IPS-18c (cell line): ENCODE data around the gene VRK2.

ENCODE experiments used
- H3K4me3 ChIP-seq: 2 replicates; pipeline ENCODE4 v1.7.0; 2013; ENCODE audit warnings: low read depth, mild to moderate bottlenecking, low read length, moderate library complexity; ENCODE audit not compliant: insufficient read depth
- H3K9me3 ChIP-seq: one replicate; pipeline ENCODE4 v1.6.1; 2013; ENCODE audit warnings: mild to moderate bottlenecking, low read length, moderate library complexity; ENCODE audit not compliant: control insufficient read depth, insufficient read depth

The VRK2 gene

DNA sequence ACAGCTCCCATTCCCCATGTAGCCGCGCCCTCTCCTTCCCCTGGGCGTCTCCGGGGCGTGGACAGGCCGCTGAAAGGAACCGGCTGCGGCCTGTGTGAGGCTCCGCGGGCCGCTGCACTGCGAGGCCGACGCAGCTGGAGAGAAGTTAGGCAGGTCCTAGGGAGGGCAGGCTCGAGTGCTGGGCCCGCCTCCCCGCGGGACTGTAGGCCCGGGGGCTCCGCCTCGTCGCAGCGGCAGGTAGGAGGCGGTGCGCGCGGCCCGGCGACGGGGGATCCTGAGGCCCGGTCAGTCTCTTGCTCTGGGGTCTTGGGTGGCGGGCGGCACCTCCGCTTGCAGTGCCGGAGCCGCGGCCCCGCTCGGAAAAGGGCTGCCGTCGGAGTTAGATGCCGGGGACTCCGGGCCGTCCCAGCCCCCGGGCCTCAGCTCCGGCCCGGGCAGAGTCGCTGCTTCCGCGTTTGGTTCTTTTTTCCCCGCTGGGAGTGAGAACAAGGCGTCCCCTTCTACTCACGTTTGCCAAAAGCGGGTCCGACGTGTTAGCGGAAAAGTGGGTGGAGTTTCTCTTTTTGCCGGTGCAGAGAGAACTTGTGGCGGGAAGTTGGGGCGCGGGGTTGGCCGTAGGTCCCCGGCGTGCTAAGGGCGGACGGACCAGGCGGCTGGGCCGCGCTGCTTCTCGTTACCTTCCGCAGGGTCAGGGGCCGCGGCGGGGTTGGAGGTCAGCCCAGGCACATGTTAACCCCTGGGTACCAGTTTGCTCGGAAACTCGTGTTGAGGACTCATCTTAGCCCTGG, at the start of gene VRK2:
VRK2 (plus strand) TSS at position 222 of the 788 bp plus-strand sequence. CDS start 2,026 bp downstream, outside the sequence.
- H3K9me3 ChIP-seq: no peaks in the 10 kb centered on the region
- peak within 1 kb of the TSS; percentile 72 for H3K4me3 ChIP-seq

DNA sequence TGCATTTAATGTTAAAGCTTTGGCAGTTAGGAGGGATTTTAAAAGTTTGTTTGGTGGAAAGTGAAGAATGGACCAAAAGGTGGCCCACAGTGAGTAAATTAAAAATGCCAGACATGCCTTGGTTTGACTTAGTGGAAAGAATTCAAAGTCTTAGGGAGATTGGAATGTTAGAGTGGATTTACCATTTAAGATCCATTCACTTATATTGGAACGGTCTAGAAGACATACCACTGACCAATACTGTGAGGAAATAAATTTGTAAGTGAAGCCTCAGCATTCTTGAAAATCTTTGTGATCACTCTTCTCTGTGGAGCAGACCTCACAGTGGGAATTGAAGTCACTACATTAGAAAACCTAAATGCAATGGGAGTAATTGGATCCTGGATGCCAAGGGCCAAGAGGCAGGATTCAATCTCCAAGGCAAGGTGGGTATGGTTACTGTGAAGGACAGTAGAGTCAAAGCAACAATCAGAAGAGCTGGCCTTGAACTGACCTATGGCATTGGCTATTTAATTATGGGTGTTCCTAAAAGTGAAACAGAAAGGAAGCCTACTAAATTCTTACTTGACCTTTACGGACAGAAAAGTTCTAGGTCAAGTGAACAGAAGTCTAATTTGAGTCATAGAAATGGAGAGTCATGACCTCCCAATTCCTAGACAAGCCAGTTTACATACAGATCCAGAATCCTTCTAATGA, 40.2 kb upstream of the VRK2 start:
- Histone ChIP-seq H3K9me3 (no peaks in the 10 kb centered on the region), H3K4me3 (no peak overlapping the region)

- H3K9me3 ChIP-seq: no peaks in the 10 kb centered on the region
- H3K4me3 ChIP-seq: no peak overlapping the region
Measured at GRCh38 chr2:58006952-58007284, 39.7 kb upstream of the VRK2 start.

DNA sequence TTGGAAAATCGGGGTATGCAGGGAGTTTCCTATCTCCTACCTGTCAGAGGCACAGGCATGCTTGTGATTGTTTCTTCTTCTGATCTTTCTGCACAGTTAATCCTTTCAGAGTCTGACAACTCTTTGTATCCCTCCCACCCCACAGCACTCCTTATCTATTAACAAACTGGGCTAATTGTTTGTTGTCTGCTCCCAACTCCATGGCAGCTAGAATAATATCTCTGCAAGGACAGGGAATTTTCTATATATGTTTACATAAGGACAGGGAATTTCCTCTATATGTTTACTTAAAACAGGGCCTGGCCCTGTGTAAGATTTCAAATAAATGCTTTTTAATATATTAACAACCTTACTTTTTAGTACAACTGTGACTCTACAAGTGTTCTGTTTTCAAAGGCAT, 36.0 kb upstream of the VRK2 start:
- H3K9me3 ChIP-seq: no peaks in the 10 kb centered on the region

DNA sequence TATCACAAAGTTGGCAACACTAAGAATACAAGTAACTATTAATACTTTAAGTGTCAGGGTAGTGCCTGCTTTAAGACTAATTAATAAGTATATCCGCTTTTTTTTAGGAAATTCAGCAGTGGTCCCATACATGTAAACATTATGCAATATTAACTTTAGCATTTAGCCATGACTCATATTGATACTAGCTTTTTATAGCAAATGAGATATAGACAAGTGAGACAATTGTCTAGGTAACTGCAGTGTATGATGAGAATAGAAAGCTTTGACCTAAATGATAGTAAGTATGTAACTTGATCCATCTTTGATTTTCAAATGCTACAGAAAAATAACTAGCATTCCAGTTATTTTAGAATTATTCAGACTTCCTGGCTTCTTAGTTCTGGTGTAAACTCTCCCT, 27.4 kb upstream of the VRK2 start:
- Histone ChIP-seq H3K9me3 (no peaks in the 10 kb centered on the region), H3K4me3 (no peak overlapping the region)

More for the DNA sequence above, 36.0 kb upstream of the VRK2 start:
- no peak overlapping the region for H3K4me3 ChIP-seq

DNA sequence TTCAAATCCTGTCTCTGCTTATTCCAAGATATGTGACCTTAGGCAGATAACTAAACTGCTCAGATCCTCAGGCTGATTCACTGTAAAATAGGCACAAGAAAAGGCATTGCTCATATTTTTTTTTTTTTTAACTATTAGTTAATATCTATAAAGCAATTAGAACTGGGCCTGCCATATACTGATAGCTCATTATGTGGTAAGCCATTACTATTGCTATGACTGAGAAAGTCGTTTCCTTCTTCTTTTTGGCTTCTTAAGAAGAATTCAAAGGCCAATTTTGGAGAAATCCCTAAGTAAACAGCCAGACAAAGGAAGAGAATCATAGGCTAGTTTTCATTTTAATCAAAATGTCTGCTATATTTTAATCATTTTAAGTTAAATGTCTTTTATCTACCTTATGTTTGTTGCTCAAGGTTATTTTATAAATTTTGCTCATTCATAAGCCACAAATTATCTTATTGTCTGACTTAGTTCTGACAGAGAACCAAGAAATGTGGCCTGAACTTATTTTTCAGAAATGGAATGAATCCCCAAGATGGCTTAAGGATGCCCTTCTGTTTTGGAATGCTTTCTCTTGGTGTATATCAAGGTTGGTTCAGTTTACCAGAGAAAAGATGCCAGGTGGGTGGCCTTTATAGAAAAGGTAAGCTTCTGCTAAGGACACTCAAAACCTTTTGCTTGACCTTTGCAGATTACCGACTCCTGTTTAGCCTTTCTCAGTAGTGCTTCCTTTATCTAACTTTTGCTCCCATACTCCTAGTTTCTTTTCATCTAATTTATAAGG, 21.3 kb upstream of the VRK2 start:
- no peaks in the 10 kb centered on the region for H3K9me3 ChIP-seq

DNA sequence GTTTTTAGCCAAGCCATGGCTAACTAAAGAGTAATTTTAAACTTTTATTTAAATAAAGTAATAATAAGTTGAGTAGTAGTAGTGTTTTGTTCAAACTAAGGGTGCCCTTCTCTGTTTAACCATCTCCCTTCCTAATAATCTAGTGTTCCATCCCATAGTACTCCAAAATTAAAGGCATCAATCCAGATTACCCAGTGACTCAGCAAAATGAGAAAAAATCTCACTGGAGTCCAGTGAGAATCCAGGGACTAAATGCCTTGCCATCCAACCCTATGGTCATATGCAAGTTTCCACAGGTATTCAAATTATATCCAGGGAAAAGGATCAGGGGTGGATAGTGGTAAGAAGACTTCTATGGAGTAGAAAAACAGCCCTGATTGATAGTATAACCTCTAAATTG, 19.6 kb upstream of the VRK2 start:
- Histone ChIP-seq H3K9me3 (no peaks in the 10 kb centered on the region), H3K4me3 (no peak overlapping the region)

More for the DNA sequence above, 21.3 kb upstream of the VRK2 start:
- no peak overlapping the region for H3K4me3 ChIP-seq

DNA sequence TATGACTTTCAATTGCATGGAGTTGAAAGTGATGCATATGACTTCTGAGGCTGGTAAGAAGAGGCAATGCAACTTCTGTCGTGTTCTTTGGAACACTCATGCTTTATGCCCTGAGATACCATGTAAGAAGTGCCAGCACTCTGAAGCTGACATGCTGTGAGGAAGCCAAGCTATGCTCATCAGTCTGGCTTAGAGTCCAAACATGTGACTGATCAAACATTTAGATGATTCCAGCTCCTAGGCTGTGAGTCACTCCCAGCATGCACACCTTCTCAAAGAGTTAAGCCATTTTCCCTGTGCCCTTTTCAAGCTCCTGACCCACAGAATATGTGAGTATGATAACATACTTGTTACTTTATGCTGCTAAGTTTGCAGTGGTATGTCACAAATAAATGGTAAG, 15.8 kb upstream of the VRK2 start:
- Histone ChIP-seq H3K9me3 (no peaks in the 10 kb centered on the region), H3K4me3 (no peak overlapping the region)

DNA sequence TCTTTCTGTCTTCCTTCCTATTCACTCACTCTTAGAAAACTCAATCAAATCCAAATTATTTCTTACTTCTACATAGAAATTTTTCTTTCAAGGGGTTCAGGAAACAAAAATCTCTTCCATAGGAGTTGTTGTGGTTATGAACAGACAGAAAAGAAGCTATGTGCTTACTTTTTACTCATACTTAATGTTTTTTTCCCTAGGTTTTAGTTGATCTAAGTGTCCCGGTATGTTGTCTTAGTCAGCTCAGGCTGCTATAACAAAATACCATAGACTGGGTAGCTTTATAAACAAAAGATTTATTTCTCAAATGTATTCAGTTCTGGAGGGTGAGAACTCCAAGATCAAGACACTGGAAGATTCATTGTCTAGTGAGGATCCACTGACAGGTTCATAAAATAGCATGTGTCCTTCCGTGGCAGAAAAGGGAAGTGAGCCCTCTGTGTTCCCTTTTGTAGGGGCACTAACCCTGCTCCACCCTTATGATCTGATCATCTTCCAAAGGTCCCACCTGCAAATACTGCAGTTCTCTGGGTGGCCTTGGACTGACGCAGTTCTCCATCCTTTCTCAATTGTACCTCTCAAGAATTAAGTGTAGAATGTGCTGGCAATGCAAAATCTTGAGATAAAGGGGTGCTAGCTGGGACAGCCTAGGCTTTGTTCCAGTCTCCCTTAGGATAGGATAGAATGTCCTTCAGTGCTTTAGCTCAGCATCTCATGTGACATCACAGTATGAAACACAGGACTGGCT, 14.4 kb upstream of the VRK2 start:
- no peaks in the 10 kb centered on the region for H3K9me3 ChIP-seq
- no peak overlapping the region for H3K4me3 ChIP-seq

DNA sequence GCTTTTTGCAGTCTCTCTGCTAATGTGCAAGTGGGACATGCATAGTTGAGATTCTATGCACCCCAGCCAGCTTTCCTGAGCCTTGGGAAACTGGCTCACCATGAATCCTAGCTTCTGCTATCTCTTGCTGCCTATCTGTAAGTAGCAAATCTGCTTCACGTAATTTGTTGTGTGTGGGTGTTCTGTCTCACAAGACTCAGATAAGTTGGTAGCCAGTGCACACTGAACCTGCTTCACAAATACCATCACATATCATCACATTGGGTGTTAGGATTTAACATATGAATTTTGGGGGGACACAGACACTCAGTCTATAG, 13.9 kb upstream of the VRK2 start:
- Histone ChIP-seq H3K9me3 (no peaks in the 10 kb centered on the region), H3K4me3 (no peak overlapping the region)

DNA sequence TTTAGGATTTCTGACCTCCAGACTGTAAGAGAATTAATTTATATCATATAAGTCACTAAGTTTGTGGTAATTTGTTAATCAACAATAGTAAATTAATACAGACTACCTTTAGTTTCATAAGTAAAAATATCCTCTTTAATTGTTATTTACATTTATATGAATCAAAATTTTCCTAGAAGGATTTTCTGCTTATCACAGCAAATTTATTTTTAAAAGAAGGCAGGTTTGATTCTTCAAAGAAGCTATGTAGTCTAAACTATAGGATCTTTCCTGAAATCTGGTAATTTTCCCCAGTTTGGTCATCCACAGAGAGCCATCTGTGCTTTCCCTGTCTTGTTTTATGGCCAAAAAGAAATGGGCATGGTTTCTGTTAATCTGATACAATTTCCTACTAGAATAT, 13.1 kb upstream of the VRK2 start:
- Histone ChIP-seq H3K4me3 (no peak overlapping the region), H3K9me3 (no peaks in the 10 kb centered on the region)

- no peak overlapping the region for H3K4me3 ChIP-seq
- no peaks in the 10 kb centered on the region for H3K9me3 ChIP-seq
Measured at GRCh38 chr2:58035352-58035751, 11.3 kb upstream of the VRK2 start.

DNA sequence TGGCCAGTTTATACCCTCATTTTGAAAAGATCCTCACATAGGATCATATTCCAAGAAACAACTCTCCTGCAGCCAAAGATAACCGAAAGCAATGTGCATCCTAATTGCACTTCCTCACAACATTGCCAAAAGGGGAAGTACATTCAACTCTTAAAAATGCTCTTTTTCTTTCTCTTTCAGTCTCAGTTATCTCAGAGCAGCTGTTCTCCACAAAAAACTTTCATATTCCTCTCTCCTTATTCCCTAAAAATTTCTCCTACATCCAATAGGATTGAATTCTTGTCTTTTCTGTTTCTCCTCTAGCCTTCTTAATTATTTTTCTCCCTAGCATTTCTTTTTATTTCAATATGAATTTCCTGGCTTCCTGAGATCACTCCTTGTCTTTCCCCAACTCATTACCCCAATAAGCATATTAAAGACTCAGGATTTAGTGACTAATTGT, 7.4 kb upstream of the VRK2 start:
- Histone ChIP-seq H3K4me3 (no peak overlapping the region), H3K9me3 (no peaks in the 10 kb centered on the region)

DNA sequence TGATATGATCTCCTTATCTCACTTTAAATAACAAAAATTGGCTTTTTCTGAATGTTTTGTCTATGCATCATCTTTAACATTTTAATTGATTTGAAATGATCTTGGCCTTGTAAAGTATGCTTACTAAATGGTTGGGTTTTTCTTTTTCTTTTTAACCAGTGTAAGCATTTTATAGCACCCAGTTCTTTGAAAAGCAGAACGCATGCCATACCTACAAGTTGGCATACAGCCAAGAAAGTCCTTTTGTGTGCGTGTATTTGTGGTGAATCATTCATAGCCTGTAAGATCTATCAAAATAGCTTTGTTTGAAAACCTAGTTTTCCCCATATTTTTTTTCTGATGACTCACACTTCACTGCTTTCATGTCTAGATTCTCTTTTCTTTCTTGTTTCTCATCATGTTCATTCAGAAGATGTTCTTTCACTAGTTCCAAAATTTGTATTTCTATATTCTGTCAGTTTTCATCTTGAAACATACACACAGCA, 4.1 kb upstream of the VRK2 start:
- no peak overlapping the region for H3K4me3 ChIP-seq
- H3K9me3 ChIP-seq: no peaks in the 10 kb centered on the region

DNA sequence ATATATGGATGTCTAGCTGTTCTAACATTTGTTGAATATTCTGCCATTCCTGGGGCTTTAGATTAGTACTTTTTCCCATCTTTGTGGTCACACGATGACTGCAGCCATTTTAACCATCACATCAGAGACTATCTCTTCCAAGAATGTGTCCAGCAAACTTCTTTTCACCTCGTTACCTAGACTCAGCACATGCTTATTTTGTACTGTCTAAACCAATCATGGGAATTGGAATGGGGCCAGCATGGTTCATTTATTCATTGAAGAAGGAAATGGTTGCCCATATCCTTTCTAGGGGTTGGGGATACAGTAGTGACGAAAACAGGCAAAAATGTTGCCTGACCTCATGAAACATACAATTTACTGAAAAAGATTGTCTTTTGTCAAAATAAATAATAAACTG, 2.5 kb upstream of the VRK2 start:
- no peak overlapping the region for H3K4me3 ChIP-seq
- no peaks in the 10 kb centered on the region for H3K9me3 ChIP-seq

DNA sequence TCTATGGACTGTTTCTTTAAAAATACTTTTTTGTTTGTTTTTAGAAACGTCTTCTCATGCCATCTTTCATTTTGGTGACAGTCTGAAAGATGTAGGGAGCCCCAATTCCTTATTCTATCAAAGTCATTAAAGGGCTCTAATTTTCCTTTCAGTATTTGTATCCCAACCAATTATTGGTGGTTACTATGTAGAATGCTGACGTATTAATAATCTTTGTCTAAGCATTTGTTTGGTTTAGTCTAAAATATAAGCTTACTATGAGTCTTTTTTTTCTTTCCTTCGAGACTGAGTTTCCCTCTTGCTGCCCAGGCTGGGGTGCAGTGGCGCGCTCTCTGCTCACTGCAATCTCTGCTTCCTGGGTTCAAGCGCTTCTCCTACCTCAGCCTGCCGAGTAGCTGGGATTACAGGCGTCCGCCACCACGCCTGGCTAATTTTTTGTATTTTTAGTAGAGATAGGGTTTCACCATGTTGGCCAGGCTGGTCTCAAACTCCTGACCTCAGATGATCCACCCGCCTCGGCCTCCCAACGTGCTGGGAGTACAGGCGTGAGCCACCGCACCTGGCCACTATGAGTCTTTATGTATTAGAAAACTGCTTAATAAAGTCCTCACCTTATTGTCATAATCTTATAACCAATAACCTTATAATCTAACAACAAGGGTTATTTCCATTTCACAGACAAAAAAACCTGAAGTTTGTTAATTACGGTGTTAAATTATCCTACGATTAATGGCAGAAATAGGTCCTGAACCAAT, 849 bp upstream of the VRK2 start:
- no peaks in the 10 kb centered on the region for H3K9me3 ChIP-seq
- H3K4me3 ChIP-seq: peak overlapping the region; percentile 72

- H3K4me3 ChIP-seq: peak overlapping the region; percentile 72
- H3K9me3 ChIP-seq: no peaks in the 10 kb centered on the region
Measured at GRCh38 chr2:58046335-58046584, 346 bp upstream of the VRK2 start.
